Motor neuron (in vitro differentiated cells): ENCODE data around the gene SNORC. TPM values are rescaled to one million over a fixed set of nuclear protein-coding genes. Genes with fewer than 3 reads are reported as not detected.
"Not testable (repeated sequence)": the region's sequence is repeated elsewhere in the genome, so short reads cannot be mapped to it uniquely, and the experiment has no call there.

Source experiments
- ATAC-seq, 8 experiments: fragments of 200-7000 bp; cut with Tn5 transposase; replicated peaks in 6 of 8; 2 replicates each; pipeline ENCODE4 v1.8.0; 2021; ENCODE audit warnings: mild to moderate bottlenecking in 8 of 8, moderate library complexity in 8 of 8
- H3K27ac ChIP-seq, 2 donors: fragments of 250-450 bp; sonication (Bioruptor Pico); 2 replicates each; pipeline ENCODE4 v1.9.0; 2021; ENCODE audit warnings: antibody characterized with exemption in 2 of 2, mild to moderate bottlenecking in 2 of 2, moderate library complexity in 1 of 2
- H3K4me1 ChIP-seq, 2 donors: fragments of 250-450 bp; sonication (Bioruptor Pico); replicated peaks in 1 of 2; 2 replicates each; pipeline ENCODE4 v1.6.1; 2021; ENCODE audit warnings: antibody characterized with exemption in 2 of 2, mild to moderate bottlenecking in 2 of 2, moderate library complexity in 1 of 2
- H3K4me3 ChIP-seq, 5 donors: fragments of 250-450 bp; sonication (Bioruptor Pico); 2 replicates each; pipeline ENCODE4 v1.9.0; 2021; ENCODE audit warnings: antibody characterized with exemption in 5 of 5, mild to moderate bottlenecking in 5 of 5, moderate library complexity in 4 of 5
- WGBS, 10 experiments: fragments of 450-650 bp; shearing (Covaris generic); methylation state at CpG; one replicate each; pipeline ENCODE4 v1.0.0; 2022; 5-methylcytosine and 5-hydroxymethylcytosine counted together
- in situ Hi-C, 9 experiments: fragments of 400-800 bp; cut with MboI; loops; one replicate each; pipeline ENCODE4 v1.15.0; 2021; ENCODE audit warnings: low sequenced_read_pairs in 9 of 9, low pct_unique_long_range_greater_than_20kb in 2 of 9; ENCODE audit not compliant: unreplicated experiment in 9 of 9
- total RNA-seq, 8 experiments: library from RNA; unstranded; fragments of 300-600 nt; gene quantifications; 2 replicates each; pipeline versions ENCODE4 v1.2.3 to v1.2.4, GENCODE V29; 2022

The SNORC gene
- 1 to 10 TPM; 1.4 to 3.7 (median 2.3) TPM for total RNA-seq

DNA sequence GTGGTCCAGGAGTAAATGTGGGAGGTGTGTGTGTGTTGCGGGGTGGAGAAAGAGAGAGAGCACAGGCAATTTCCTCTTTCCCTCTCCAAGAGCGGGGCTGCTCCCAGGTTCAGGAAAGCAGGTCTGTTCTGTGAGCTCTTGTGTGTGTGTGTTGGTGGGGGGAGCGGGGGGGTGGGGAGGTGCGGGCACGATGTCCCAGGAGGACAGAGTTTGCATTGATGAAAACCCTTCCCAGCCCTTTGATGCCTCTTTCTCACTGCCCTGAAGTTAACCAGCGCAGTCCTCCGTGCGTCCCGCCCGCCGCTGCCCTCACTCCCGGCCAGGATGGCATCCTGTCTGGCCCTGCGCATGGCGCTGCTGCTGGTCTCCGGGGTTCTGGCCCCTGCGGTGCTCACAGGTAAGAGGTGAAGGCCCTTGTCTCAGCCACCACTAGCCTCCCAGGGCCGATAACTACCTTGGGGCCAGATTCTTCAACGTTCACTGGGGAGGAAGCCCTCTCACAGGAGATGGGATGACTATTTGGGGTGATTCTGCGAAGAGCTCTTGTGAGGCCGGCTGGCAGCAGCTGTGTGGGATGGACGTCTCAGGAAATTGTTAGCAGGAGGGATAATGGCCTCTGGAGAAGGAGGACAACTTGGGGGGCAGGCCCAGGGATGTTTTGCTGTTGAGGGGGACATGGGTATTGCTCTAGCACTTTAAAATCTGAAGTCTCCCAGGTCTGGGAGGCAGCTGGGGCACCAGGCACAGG, at the start of gene SNORC:
TSS of gene SNORC (plus strand) at position 247 of the 748 bp plus-strand sequence. CDS start at position 325, 78 bp downstream.
- Histone ChIP-seq H3K27ac (no peak within 1 kb of the TSS), H3K4me1 (no peaks in the 10 kb centered on the region), H3K4me3 (no peak within 1 kb of the TSS)
- ATAC-seq: no peak
- in situ Hi-C loops: loop anchor here in 6 of 9 experiments (25.0 kb wide), 2 partner anchors 167 to 392 kb away; partner anchors contain the start of genes ATG16L1 (in 5 of the 6) and NEU2 (in 1 of the 6)
- 80 to 100% (median 95%) methylated on average over 1 to 5 of the region's 21 CpGs; no CpG with 5 or more reads in 6 of the 10 experiments for WGBS, 10 experiments

DNA sequence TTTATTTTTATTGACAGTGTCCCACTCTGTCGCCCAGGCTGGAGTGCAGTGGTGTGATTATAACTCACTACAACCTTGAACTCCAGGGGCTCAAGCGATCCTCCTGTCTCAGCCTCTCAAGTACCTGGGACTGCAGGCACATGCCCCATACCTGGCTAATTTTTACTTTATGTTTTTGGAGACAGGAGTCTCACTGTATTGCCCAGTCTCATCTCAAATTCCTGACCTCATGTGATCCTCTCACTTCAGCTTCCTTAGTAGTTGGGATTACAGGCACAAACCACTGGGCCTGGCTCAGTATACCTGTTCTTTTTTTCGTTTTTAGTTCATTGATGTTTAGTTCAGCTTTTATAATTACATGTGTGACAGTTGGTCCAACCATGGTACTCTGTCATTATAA, 40.1 kb upstream of the SNORC start:
- H3K4me3 ChIP-seq: no peak overlapping the region
- no peaks in the 10 kb centered on the region for H3K4me1 ChIP-seq
- in situ Hi-C loops: no loop called here
- no peak overlapping the region for H3K27ac ChIP-seq
- 73 to 100% (median 89%) methylated on average over 1 to 3 of the region's 3 CpGs; no CpG with 5 or more reads in 1 of the 10 experiments for WGBS, 10 experiments
- no peak for ATAC-seq

DNA sequence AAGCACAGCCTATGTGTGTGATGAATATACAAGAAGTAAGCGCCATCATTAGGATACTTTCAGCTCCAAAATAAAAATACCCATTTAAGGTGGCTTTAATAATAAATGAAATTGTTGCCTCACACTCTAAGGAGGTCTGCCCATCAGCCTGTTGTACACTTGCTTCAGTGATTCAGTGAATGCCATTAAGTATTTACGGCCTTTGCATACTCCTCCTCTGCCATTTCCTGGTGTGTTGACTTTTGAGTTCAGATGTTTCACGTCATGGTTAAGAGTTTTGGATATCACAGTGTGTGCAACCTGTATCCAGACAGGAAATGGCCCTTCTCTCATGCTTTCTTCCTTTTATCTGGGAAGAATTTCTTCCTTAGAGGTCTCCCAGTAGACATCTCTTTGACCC, 38.6 kb upstream of the SNORC start:
- WGBS, 10 experiments: 93 to 100% (median 100%) methylated on average over 1 to 3 of the region's 3 CpGs; no CpG with 5 or more reads in 2 of the 10 experiments
- no peak overlapping the region for H3K27ac ChIP-seq
- no peaks in the 10 kb centered on the region for H3K4me1 ChIP-seq
- ATAC-seq: no peak
- in situ Hi-C loops: no loop called here
- no peak overlapping the region for H3K4me3 ChIP-seq

DNA sequence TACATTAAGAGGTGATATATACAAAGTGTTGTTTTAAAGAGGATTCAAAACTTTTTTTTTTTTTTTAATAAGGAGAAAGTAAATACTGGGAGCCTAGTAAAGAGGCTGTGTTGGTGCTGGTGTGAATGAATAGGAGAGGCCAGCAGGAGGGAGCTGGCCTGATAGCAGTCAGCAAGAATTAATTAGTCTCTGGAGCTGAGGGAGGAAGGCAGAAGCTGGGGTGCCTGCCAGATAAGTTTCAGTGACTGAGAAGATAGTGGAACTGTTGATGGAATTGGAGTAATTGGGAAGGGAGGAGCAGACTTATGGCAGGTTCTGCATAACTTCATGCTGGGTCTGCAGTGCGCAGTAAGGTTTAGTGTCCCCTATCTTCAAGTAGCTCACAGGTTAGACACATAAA, 36.2 kb upstream of the SNORC start:
- no peaks in the 10 kb centered on the region for H3K4me1 ChIP-seq
- no peak overlapping the region for H3K27ac ChIP-seq
- in situ Hi-C loops: no loop called here
- 86 to 100% (median 96%) methylated on average over 1 of the region's 1 CpG; no CpG with 5 or more reads in 6 of the 10 experiments for WGBS, 10 experiments
- no peak overlapping the region for H3K4me3 ChIP-seq
- peak in 1 of 8 experiments; percentile 44 for ATAC-seq

DNA sequence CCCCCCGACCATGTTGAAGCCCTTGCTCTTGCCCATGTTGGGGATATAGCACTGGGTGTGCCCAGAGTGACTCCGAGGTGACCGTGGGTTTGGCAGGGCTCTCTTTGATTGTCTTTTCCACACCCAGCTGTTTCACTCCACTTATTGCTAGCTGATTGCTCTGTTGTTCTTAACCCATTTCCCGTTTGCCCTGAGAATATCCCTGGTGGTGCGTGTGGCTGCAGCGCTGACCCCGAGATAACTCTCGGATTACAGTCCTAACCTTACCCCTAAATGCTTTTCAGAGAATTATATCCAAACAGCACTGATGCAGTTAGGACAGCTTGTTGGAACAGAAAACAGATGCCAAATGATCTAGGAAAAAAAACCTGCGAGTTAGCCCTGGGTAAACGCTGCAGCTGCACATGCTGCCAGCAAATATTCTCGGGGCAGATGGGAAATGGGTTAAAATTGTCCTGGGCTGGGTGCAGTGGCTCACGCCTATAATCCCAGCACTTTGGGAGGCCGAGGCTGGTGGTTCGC, 34.3 kb upstream of the SNORC start:
- no peak for ATAC-seq
- Histone ChIP-seq H3K4me3 (no peak overlapping the region), H3K4me1 (no peaks in the 10 kb centered on the region), H3K27ac (no peak overlapping the region)
- in situ Hi-C loops: no loop called here
- 19 to 100% (median 82%) methylated on average over 1 to 13 of the region's 14 CpGs; no CpG with 5 or more reads in 2 of the 10 experiments for WGBS, 10 experiments

DNA sequence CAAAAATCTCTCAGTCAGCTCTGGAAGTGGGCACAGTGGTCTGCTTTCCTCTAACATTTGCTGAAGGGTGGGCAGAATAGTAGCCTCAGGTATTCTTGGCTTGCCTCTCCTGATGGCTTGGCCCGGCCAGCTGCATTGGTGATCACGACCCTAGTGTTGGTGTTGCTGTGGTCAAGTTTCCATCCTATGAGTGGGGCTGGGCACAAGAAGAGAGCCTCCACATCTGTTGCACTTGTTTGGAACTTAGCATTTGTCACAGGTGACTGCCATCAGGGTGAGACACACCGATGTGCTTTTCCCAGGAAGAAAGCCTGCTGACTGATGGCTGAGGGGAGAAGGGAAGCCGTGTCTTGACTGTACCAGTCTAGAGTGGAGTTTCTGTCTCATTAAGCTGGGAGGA, 33.1 kb upstream of the SNORC start:
- H3K4me1 ChIP-seq: no peaks in the 10 kb centered on the region
- H3K4me3 ChIP-seq: no peak overlapping the region
- in situ Hi-C loops: no loop called here
- no peak overlapping the region for H3K27ac ChIP-seq
- 90 to 100% (median 96%) methylated on average over 1 to 4 of the region's 4 CpGs; no CpG with 5 or more reads in 4 of the 10 experiments for WGBS, 10 experiments
- ATAC-seq: no peak

DNA sequence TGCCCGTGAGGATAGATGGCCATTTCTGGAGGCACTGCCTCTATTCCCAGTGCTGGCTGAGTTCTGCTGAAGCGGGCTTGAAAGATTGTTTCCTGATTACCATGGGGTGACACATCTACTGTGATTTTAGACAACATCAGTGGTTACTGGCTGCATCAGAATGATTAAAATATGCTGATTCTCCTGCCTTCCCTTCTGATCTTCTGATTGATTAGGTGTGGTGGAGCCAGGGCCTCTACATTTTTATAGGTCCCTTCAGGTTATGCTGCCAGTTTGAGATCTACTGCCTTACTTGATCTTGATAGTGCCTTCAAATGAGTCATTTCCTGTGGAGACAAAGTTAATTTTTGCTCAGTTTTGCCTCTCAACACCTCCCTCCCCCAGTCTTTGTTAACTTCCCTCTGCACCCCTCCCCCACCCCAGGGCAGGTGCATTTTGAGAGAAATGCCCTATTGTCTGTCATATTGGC, 31.6 kb upstream of the SNORC start:
- in situ Hi-C loops: no loop called here
- ATAC-seq: peak in 4 of 8 experiments; percentile 56 to 86 (median 70)
- no peak overlapping the region for H3K4me3 ChIP-seq
- 58 to 100% (median 82%) methylated on average over 1 to 2 of the region's 2 CpGs; no CpG with 5 or more reads in 4 of the 10 experiments for WGBS, 10 experiments
- no peak overlapping the region for H3K27ac ChIP-seq
- H3K4me1 ChIP-seq: no peaks in the 10 kb centered on the region

DNA sequence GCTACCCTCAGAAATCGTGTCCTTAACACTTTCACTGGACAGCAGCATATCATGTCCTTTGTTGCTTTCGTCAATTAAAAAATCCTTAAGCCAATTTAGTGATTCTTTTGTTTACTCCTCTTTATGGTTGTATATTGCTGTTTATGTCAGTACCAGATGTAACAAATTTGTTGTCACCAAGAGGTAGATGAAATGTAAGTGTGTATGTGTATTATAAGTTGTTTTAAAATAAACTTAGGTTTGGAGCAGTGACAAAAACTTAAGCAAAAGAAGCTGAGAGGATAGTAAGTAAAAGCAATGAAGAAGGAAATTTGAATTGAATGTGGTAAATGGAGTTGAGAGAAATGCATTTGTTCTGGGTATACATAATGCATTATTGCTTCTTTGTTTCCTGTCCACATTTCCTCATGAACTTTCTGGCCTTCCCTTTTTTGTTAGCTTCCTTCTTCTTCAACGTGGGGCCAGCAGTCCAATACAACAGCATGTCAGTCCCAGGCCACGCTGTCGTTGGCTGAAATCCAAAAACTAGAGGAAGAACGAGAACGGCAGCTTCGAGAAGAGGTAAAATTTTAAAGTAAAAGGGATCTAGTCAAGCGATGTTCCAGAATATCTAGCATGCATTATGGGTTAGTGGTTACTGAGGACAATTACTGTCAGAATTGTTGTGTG, 30.5 kb upstream of the SNORC start:
- no peak for ATAC-seq
- in situ Hi-C loops: no loop called here

DNA sequence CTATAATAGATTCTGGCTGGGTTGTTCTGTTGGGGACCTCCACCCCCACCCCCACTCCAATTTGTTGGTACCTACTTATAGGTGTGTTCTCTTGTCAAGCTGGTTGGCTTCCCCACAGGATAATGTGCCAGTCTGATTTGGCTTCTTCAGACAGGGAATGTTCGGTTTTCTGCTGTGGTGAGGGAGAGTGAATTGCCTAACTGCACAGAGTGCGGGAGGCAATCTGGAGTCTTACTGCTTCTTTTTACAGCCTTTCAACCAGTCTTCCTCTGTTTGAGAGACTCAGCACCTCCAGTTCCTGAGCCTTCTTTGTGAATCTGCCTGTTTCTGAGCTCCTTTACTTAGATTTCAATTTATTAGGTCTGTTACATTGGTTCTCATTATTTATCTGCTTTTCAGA, 27.4 kb upstream of the SNORC start:
- no peak overlapping the region for H3K4me3 ChIP-seq
- no peak overlapping the region for H3K27ac ChIP-seq
- no peaks in the 10 kb centered on the region for H3K4me1 ChIP-seq
- 0 to 100% (median 71%) methylated on average over 1 to 2 of the region's 2 CpGs; no CpG with 5 or more reads in 3 of the 10 experiments for WGBS, 10 experiments
- in situ Hi-C loops: no loop called here
- no peak for ATAC-seq

More for the DNA sequence above, 30.5 kb upstream of the SNORC start:
- Histone ChIP-seq H3K4me1 (no peaks in the 10 kb centered on the region), H3K4me3 (no peak overlapping the region), H3K27ac (no peak overlapping the region)
- WGBS, 10 experiments: 66 to 100% (median 79%) methylated on average over 1 to 9 of the region's 9 CpGs

DNA sequence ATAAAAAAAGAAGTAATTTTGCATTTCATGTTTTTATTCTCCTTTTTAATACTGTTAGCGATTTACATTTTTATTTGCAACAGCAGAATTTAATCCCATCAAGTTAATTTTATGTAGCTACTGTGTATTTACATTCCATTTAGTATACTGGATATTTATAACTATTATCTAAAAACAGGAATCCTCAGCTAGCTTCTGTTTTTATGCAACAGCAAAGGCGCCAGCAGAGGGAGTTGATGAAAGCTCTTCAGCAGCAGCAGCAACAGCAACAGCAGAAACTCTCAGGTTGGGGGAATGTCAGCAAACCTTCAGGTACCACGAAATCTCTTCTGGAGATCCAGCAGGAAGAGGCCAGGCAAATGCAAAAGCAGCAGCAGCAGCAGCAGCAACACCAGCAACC, 26.2 kb upstream of the SNORC start:
- peak in 1 of 8 experiments; percentile 87 for ATAC-seq
- in situ Hi-C loops: no loop called here
- WGBS, 10 experiments: 31 to 98% (median 83%) methylated on average over 1 to 3 of the region's 3 CpGs; no CpG with 5 or more reads in 1 of the 10 experiments
- Histone ChIP-seq H3K4me3 (no peak overlapping the region), H3K4me1 (no peaks in the 10 kb centered on the region), H3K27ac (no peak overlapping the region)

DNA sequence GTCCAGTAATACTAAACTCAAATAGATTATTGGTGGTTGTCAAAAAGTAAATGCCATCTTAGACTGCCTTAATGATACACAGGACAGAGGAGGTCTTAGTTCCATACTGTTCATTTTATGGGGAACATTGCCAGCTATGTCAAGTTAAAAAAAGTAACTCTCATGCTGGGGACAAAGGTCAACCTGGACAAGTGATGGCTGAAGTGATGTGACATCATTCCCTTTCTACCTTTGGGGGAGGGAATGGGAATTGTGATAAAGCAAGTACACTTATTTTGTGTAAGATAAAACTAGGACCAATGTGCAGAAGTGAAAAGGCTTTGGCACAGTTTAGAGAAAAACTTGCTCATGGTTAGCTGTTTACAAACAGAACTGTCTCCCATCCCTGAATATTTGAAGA, 24.0 kb upstream of the SNORC start:
- Histone ChIP-seq H3K4me3 (no peak overlapping the region), H3K27ac (no peak overlapping the region), H3K4me1 (no peaks in the 10 kb centered on the region)
- ATAC-seq: no peak
- in situ Hi-C loops: no loop called here

DNA sequence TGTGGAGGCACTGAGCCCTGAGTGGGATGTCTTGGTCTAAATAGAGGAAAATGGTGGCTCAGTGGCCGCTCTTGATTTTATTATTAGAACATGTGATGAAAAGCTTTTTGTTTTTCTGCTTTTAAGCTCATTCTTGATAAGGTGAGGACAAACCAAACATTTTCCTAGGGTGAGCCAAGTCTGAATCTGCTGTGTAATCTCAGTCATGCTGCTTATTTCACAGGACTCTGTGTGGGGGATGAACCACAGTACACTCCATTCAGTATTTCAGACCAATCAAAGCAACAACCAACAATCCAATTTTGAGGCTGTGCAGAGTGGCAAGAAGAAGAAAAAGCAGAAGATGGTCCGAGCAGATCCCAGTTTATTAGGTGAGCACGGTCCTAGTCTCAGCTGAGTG, 20.0 kb upstream of the SNORC start:
- ATAC-seq: no peak
- 67 to 100% (median 100%) methylated on average over 1 to 3 of the region's 3 CpGs; no CpG with 5 or more reads in 3 of the 10 experiments for WGBS, 10 experiments
- no peak overlapping the region for H3K4me3 ChIP-seq
- in situ Hi-C loops: loop anchor here in 7 of 9 experiments (10.0 to 25.0 kb wide), 3 partner anchors 187 to 412 kb away; partner anchors contain the start of genes ATG16L1 (in 7 of the 7) and NEU2 (in 1 of the 7)
- no peaks in the 10 kb centered on the region for H3K4me1 ChIP-seq
- H3K27ac ChIP-seq: no peak overlapping the region

DNA sequence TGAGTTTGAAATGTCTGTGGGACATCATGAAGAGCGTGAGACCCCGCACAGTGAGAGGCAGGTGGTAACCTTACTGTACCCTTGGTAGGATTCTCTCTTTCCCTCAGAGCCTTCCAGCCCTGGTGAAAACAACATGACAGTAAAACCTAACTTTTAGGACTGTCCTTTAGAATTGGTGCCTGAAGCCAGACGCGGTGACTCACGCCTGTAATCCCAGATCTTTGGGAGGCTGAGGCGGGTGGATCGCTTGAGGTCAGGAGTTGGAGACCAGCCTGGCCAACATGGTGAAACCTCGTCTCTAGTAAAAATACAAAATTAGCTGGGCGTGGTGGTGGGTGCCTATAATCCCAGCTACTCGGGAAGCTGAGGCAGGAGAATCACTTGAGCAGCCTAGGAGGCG, 18.0 kb upstream of the SNORC start:
- not testable (repeated sequence) for H3K4me3 ChIP-seq, H3K4me1 ChIP-seq, H3K27ac ChIP-seq, ATAC-seq
- 64 to 100% (median 93%) methylated on average over 2 to 8 of the region's 11 CpGs; no CpG with 5 or more reads in 3 of the 10 experiments for WGBS, 10 experiments
- in situ Hi-C loops: loop anchor here in 7 of 9 experiments (10.0 to 25.0 kb wide), 3 partner anchors 185 to 410 kb away; partner anchors contain the start of genes ATG16L1 (in 7 of the 7) and NEU2 (in 1 of the 7)
